GM21723 (cell line): Measurements from ENCODE around the gene ALG6.

ENCODE experiments used
- ATAC-seq: cut with Tn5 transposase; IDR thresholded peaks from one replicate; pipeline ENCODE4 v1.9.1; 2021; ENCODE audit warnings: mild to moderate bottlenecking, moderate library complexity; ENCODE audit not compliant: unreplicated experiment

ALG6 gene

GRCh38 chr1:63487336-63488065 is 120.1 kb downstream of the ALG6 start:
- ATAC-seq: no peak
